PC-9 (cell line): Measurements from ENCODE around the gene MFAP2.

Source experiments
- CTCF ChIP-seq: fragments of 200-600 bp; sonication (generic); conservative IDR thresholded peaks from 2 replicates; pipeline ENCODE4 v1.6.1; 2017; ENCODE audit warnings: mixed run types, antibody characterized with exemption, mild to moderate bottlenecking, moderate library complexity
- EZH2 ChIP-seq: fragments of 200-600 bp; sonication (generic); IDR thresholded peaks from 2 replicates; pipeline ENCODE4 v1.8.0; 2017; ENCODE audit warnings: antibody characterized with exemption, low read depth

- TF ChIP-seq CTCF (no peak), EZH2 (no peak)
Measured at GRCh38 chr1:17013491-17014320, 33.3 kb upstream of the MFAP2 start.
